DMS53 treated with DMSO at 0.1 percent for 48 hours (cell line): ENCODE measurements around the gene NQO1.

Source experiments
- DNase-seq: peaks from one replicate; lab custom pipeline; 2025; ENCODE audit not compliant: unreplicated experiment; lab: John Stamatoyannopoulos, UW

NQO1 gene

GRCh38 chr16:69707920-69708683, 18.3 kb downstream of the NQO1 start:
- DNase-seq = no peak

GRCh38 chr16:69706975-69707340, 19.4 kb downstream of the NQO1 start:
- DNase-seq = no peak

- peak; percentile 31 for DNase-seq
Measured at GRCh38 chr16:69706256-69706974, 19.9 kb downstream of the NQO1 start.

- DNase-seq = no peak
Measured at GRCh38 chr16:69703638-69704037, 22.7 kb downstream of the NQO1 start.

GRCh38 chr16:69701866-69702265, 24.5 kb downstream of the NQO1 start:
- DNase-seq = no peak

- no peak for DNase-seq
Measured at GRCh38 chr16:69701452-69701851, 24.9 kb downstream of the NQO1 start.

- DNase-seq = no peak
Measured at GRCh38 chr16:69699915-69700314, 26.4 kb downstream of the NQO1 start.

GRCh38 chr16:69698404-69698803, 28.0 kb downstream of the NQO1 start:
- no peak for DNase-seq

GRCh38 chr16:69693916-69694315, 32.4 kb downstream of the NQO1 start:
- no peak for DNase-seq

- DNase-seq = no peak
Measured at GRCh38 chr16:69691980-69692911, 34.1 kb downstream of the NQO1 start.

- DNase-seq = no peak
Measured at GRCh38 chr16:69688589-69688988, 37.8 kb downstream of the NQO1 start.

- no peak for DNase-seq
Measured at GRCh38 chr16:69680358-69680757, 46.0 kb downstream of the NQO1 start.

GRCh38 chr16:69672998-69673713, 53.2 kb downstream of the NQO1 start:
- no peak for DNase-seq

GRCh38 chr16:69672315-69672997, 53.9 kb downstream of the NQO1 start:
- no peak for DNase-seq

GRCh38 chr16:69669577-69669976, 56.8 kb downstream of the NQO1 start:
- DNase-seq = no peak

- no peak for DNase-seq
Measured at GRCh38 chr16:69663846-69664245, 62.5 kb downstream of the NQO1 start.

- DNase-seq = no peak
Measured at GRCh38 chr16:69662901-69663300, 63.5 kb downstream of the NQO1 start.

- DNase-seq = no peak
Measured at GRCh38 chr16:69660166-69660565, 66.2 kb downstream of the NQO1 start.
